Left cardiac atrium (tissue), 4 donors: ENCODE results near the gene NAPSA. TPM values are rescaled to one million over a fixed set of nuclear protein-coding genes. Genes with fewer than 3 reads are reported as not detected.

Experiments used
- ATAC-seq, 2 donors: fragments of 200-7000 bp; cut with Tn5 transposase; one replicate each; pipeline ENCODE4 v1.9.1; 2020; ENCODE audit warnings: mild to moderate bottlenecking in 2 of 2, moderate library complexity in 2 of 2
- DNase-seq: peaks from one replicate; pipeline ENCODE4 v3.0.0-alpha.2; 2020
- intact Hi-C, 2 donors: fragments of 100-400 bp; cut with DNase I; formaldehyde crosslinking; loops; one replicate each; pipeline versions ENCODE4 v1.14.1 to v1.15.1; 2022 to 2023
- total RNA-seq, 2 donors: library from RNA; stranded (reverse); fragmentation: NEBNext Ultra II Directional; extraction: Animal tissue kit (Norgen Biotek cat#: 25700); gene quantifications; one replicate each; pipeline ENCODE4 v1.2.1, GENCODE V29; 2021
- donor health status: DM: no; HTN: yes; CAD: no.
- donor health status: DM: no; HTN: yes; CAD: no; lungs with severe emphysema.
- donor health status: DM: yes; HTN: yes; CAD: no.
- donor health status: Dilated cardiomyopathy.

The NAPSA gene
- total RNA-seq, 2 donors from 2014 or later: 0.47 to 0.97 TPM

GRCh38 chr19:50387176-50387867 is 21.9 kb upstream of the NAPSA start:
- DNase-seq (peak; percentile 26), ATAC-seq (no peak)
- intact Hi-C loops: no loop called here

- no peak for ATAC-seq
- intact Hi-C loops: no loop called here
- DNase-seq: no peak
Observed at GRCh38 chr19:50384685-50385535, 19.5 kb upstream of the NAPSA start.

- ATAC-seq (peak; percentile 95 to 97), DNase-seq (peak; percentile 98)
- intact Hi-C loops: no loop called here
Observed at GRCh38 chr19:50383852-50384684, 18.6 kb upstream of the NAPSA start, which contains the start of gene POLD1. Gene POLD1 (plus strand): TSS chr19:50384347. CDS start chr19:50398852, 14,505 bp downstream.

- intact Hi-C loops: no loop called here
- DNase-seq (no peak), ATAC-seq (peak in 1 of 2 donors; percentile 0)
Observed at GRCh38 chr19:50383001-50383851, 17.8 kb upstream of the NAPSA start.

- ATAC-seq (no peak), DNase-seq (no peak)
- intact Hi-C loops: no loop called here
Observed at GRCh38 chr19:50381881-50382729, 16.7 kb upstream of the NAPSA start.

GRCh38 chr19:50380751-50381151 is 15.3 kb upstream of the NAPSA start:
- peak; percentile 25 for DNase-seq
- intact Hi-C loops: no loop called here
- no peak for ATAC-seq

- intact Hi-C loops: no loop called here
- DNase-seq: no peak
- ATAC-seq: no peak
Observed at GRCh38 chr19:50380137-50380536, 14.7 kb upstream of the NAPSA start.

- no peak for ATAC-seq
- no peak for DNase-seq
- intact Hi-C loops: no loop called here
Observed at GRCh38 chr19:50379602-50380001, 14.2 kb upstream of the NAPSA start.

GRCh38 chr19:50378863-50379236 is 13.4 kb upstream of the NAPSA start:
- ATAC-seq: no peak
- no peak for DNase-seq
- intact Hi-C loops: no loop called here

- DNase-seq (no peak), ATAC-seq (no peak)
- intact Hi-C loops: no loop called here
Observed at GRCh38 chr19:50378169-50378862, 12.9 kb upstream of the NAPSA start.

GRCh38 chr19:50377517-50377916 is 12.1 kb upstream of the NAPSA start:
- DNase-seq: no peak
- intact Hi-C loops: no loop called here
- no peak for ATAC-seq

GRCh38 chr19:50377051-50377461 is 11.6 kb upstream of the NAPSA start:
- ATAC-seq: peak; percentile 0 to 2
- DNase-seq: peak; percentile 50
- intact Hi-C loops: no loop called here

GRCh38 chr19:50376166-50377050 is 11.0 kb upstream of the NAPSA start, which contains the start of gene NR1H2:
Gene NR1H2 (plus strand): TSS chr19:50376457. CDS start chr19:50377606, 1,149 bp downstream.
- intact Hi-C loops: no loop called here
- ATAC-seq: peak; percentile 95 to 97
- DNase-seq: peak; percentile 95

DNA sequence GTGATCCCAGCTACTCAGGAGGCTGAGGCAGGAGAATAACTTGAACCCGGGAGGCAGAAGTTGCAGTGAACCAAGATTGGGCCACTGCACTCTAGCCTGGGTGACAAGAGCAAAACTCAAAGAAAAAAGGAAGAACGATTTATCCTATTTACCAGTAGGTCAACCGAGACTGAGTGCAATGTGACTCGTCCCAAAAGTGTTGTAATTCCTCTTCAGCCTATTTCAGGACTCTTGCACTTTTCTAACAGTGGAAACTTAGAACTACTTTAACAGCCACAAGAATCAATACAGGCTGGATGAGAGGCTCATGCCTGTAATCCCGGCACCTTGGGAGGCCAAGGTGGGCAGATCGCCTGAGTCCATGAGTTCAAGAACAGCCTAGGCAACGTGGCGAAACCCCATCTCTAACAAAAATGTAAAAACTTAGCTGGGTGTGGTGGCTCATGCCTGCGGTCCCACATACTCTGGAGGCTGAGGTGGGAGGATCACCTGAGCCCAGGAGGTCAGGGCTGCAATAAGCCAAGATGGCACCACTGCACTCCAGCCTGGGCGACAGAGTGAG is 6.6 kb upstream of the NAPSA start:
- intact Hi-C loops: loop anchor here in 1 of 2 donors (2.0 kb wide), 1 partner anchor 43 kb away; no protein-coding TSS in a partner anchor
- ATAC-seq: no peak
- DNase-seq: no peak
